Osteocyte (in vitro differentiated cells): ENCODE data around the gene AUP1. TPM values are rescaled to one million over a fixed set of nuclear protein-coding genes. Genes with fewer than 3 reads are reported as not detected.
"Not testable (repeated sequence)": the region's sequence is repeated elsewhere in the genome, so short reads cannot be mapped to it uniquely, and the experiment has no call there.

ENCODE experiments used
- DNase-seq: peaks from one replicate; pipeline ENCODE4 v3.0.0; 2021; ENCODE audit warnings: mixed read lengths; ENCODE audit not compliant: unreplicated experiment; ENCODE audit errors: extremely low spot score
- H3K27ac Mint-ChIP-seq: one replicate; pipeline ENCODE4 v1.8.0; 2021; ENCODE audit warnings: mild to moderate bottlenecking, mixed read lengths; ENCODE audit not compliant: unreplicated experiment
- H3K27me3 Mint-ChIP-seq: one replicate; pipeline ENCODE4 v1.8.0; 2021; ENCODE audit warnings: mixed read lengths; ENCODE audit not compliant: unreplicated experiment
- H3K36me3 Mint-ChIP-seq: one replicate; pipeline ENCODE4 v1.8.0; 2021; ENCODE audit warnings: mixed read lengths; ENCODE audit not compliant: unreplicated experiment
- H3K4me1 Mint-ChIP-seq: one replicate; pipeline ENCODE4 v1.8.0; 2021; ENCODE audit warnings: mixed read lengths; ENCODE audit not compliant: unreplicated experiment
- H3K4me3 Mint-ChIP-seq: one replicate; pipeline ENCODE4 v1.8.0; 2021; ENCODE audit warnings: mild to moderate bottlenecking, moderate library complexity, mixed read lengths; ENCODE audit not compliant: unreplicated experiment
- H3K9me3 Mint-ChIP-seq: one replicate; pipeline ENCODE4 v1.8.0; 2021; ENCODE audit warnings: mixed read lengths; ENCODE audit not compliant: unreplicated experiment
- total RNA-seq: library from RNA; stranded (reverse); gene quantifications from 2 replicates; pipeline ENCODE4 v1.2.1, GENCODE V29; 2021
- TF ChIP-seq, protein P1 (sequence below): fragments of 200-600 bp; sonication (generic); IDR thresholded peaks from 2 replicates; pipeline ENCODE4 v1.5.0; 2021; ENCODE audit warnings: antibody characterized with exemption, mild to moderate bottlenecking, moderate library complexity

The AUP1 gene
- total RNA-seq, 1 donor from 2014 or later = 96.3 TPM

DNA sequence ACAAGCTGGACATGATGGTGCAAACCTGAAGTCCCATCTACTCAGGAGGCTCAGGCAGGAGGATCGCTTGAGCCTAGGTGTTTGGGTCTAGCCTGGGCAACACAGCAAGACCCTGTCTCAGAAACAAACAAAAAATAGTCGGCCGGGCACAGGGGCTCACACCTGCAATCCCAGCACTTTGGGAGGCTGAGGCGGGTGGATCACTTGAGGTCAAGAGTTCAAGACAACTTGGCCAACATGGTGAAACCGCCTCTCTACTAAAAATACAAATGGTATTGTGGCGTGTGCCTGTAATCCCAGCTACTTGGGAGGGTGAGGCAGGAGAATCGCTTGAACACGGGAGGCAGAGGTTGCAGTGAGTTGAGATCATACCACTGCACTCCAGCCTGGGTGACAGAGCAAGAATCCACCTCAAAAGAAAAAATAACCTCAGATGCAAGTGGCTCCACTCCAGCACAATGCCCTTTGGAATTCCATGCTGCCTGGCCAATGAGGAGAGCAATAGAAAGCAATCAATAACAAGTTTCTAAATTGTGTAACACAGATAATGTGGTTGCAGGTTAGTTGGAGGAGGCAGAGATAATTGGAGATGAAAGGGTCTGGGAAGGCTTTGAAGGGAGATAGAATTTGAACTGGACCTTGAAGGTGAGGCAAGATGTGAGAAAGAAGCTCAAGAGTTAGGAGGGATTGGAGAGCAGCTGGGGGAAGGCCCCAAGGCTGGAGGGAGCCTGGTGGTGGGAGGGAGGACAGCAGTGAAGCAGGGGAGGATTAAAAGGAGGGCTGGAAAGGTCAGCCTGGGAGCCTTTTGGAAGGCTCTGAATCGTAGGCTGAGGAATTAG is 40.6 kb downstream of the AUP1 start:
- Mint-ChIP-seq H3K9me3 (no peaks in the 10 kb centered on the region), H3K36me3 (peaks cover 33% of the 10 kb centered on the region), H3K4me3 (no peak overlapping the region), H3K4me1 (peaks cover 4% of the 10 kb centered on the region), H3K27ac (no peak overlapping the region), H3K27me3 (no peaks in the 10 kb centered on the region)
- TF ChIP-seq, protein P1, sequence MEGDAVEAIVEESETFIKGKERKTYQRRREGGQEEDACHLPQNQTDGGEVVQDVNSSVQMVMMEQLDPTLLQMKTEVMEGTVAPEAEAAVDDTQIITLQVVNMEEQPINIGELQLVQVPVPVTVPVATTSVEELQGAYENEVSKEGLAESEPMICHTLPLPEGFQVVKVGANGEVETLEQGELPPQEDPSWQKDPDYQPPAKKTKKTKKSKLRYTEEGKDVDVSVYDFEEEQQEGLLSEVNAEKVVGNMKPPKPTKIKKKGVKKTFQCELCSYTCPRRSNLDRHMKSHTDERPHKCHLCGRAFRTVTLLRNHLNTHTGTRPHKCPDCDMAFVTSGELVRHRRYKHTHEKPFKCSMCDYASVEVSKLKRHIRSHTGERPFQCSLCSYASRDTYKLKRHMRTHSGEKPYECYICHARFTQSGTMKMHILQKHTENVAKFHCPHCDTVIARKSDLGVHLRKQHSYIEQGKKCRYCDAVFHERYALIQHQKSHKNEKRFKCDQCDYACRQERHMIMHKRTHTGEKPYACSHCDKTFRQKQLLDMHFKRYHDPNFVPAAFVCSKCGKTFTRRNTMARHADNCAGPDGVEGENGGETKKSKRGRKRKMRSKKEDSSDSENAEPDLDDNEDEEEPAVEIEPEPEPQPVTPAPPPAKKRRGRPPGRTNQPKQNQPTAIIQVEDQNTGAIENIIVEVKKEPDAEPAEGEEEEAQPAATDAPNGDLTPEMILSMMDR = no peak
- DNase-seq = no peak

DNA sequence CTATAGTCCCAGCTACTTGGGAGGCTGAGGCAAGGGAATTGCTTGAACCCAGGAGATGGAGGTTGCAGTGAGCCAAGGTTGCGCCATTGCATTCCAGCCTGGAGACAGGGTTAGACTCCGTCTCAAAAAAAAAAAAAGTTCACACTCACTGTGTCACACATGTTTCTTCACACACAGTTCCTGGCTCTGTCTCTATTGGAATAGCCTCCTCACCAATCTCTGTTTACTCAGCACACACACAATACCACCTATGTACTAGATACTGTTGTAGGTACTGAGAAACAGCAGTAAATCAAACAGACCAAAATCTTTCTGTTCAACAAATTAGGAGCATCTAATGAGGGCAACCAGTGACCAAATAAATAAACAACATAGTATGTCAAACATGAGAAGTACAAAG is 43.4 kb downstream of the AUP1 start:
- no peak overlapping the region for H3K27ac Mint-ChIP-seq
- TF ChIP-seq, protein P1 = no peak
- H3K36me3 Mint-ChIP-seq = peaks cover 14% of the 10 kb centered on the region
- H3K4me3 Mint-ChIP-seq = no peak overlapping the region
- no peaks in the 10 kb centered on the region for H3K27me3 Mint-ChIP-seq
- peaks cover 17% of the 10 kb centered on the region for H3K4me1 Mint-ChIP-seq
- H3K9me3 Mint-ChIP-seq = no peaks in the 10 kb centered on the region
- DNase-seq = no peak

DNA sequence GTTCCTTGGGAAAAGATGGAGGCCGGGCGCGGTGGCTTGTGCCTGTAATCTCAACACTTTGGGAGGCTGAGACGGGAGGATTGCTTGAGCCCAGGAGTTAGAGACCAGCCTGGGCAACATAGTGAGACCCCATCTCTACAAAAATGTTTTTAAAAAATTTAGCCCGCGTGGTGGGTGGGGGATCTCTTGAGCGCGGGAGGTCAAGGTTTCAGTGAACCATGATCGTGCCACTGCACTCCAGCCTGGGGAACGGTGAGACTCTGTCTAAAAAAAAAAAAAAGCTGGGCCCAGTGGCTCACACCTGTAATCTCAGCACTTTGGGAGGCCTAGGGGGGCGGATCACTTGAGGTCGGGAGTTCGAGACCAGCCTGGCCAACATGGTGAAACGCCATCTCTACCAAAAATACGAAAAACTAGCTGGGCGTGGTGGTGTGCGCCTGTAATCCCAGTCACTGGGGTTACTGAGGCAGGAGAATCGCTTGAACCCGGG is 45.8 kb downstream of the AUP1 start:
- H3K4me3 Mint-ChIP-seq = peak overlapping the region; percentile 99

DNA sequence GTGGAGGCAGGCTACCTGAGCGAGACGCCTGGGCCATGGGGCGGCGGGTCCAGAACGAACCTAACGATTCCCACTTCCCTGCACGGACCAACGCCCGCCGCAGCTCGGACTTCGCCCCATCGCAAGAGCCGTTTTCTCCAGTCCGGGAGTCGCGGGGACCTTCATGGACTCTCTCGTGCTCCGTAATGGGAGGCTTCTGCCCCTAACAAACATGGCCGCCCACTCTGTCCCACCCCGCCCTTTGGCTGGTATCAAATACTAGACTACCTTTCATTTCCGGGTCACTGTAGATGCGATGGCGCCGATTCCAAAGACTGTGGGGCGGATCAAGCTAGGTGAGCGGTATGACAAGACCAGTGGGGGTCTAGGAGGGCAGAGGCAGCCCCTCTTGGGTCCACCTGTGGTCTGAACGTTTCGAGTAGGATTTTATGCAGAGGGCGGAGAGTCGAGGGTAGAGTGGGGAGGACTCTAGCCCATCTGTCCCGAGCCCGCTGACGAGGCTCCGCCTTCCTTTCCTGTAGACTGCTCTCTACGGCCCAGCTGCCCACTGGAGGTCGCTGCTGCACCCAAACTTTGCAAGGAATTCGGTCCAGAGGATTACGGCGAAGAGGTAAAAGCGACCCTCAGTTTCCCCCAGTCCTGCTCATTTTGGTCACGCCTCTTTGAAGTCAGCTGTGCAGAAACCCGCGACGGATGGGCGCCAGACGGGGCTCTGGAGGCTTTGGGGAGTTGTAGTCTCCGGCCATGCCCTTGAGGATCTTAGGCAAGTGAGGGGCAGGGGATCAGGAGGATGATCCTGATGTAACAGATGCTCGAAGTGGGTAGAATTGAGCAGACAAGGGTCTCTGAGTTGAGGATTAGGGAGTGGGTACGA is 46.5 kb downstream of the AUP1 start, which contains the start of the genes CCDC142 and TTC31:
Gene CCDC142, minus strand, starts transcription at position 198 of the 874 bp plus-strand sequence. Its CDS starts 161 bp downstream, at position 37.
Gene TTC31, plus strand, starts transcription at position 281 of the 874 bp plus-strand sequence. Its CDS starts 15 bp downstream, at position 296.
- DNase-seq = peak; percentile 96
- H3K9me3 Mint-ChIP-seq = no peaks in the 10 kb centered on the region
- peak within 1 kb of the TSS; percentile 99 for H3K4me3 Mint-ChIP-seq
- H3K27ac Mint-ChIP-seq = peak within 1 kb of the TSS; percentile 99
- no peaks in the 10 kb centered on the region for H3K27me3 Mint-ChIP-seq
- H3K4me1 Mint-ChIP-seq = peaks cover 30% of the 10 kb centered on the region
- H3K36me3 Mint-ChIP-seq = peaks cover 16% of the 10 kb centered on the region
- TF ChIP-seq, protein P1 = peak; percentile 97

More for the DNA sequence above, 45.8 kb downstream of the AUP1 start:
- not testable (repeated sequence) for H3K27me3 Mint-ChIP-seq, H3K9me3 Mint-ChIP-seq, DNase-seq
- H3K27ac Mint-ChIP-seq = peak overlapping the region; percentile 99
- peaks cover 30% of the 10 kb centered on the region for H3K4me1 Mint-ChIP-seq
- H3K36me3 Mint-ChIP-seq = peaks cover 16% of the 10 kb centered on the region

DNA sequence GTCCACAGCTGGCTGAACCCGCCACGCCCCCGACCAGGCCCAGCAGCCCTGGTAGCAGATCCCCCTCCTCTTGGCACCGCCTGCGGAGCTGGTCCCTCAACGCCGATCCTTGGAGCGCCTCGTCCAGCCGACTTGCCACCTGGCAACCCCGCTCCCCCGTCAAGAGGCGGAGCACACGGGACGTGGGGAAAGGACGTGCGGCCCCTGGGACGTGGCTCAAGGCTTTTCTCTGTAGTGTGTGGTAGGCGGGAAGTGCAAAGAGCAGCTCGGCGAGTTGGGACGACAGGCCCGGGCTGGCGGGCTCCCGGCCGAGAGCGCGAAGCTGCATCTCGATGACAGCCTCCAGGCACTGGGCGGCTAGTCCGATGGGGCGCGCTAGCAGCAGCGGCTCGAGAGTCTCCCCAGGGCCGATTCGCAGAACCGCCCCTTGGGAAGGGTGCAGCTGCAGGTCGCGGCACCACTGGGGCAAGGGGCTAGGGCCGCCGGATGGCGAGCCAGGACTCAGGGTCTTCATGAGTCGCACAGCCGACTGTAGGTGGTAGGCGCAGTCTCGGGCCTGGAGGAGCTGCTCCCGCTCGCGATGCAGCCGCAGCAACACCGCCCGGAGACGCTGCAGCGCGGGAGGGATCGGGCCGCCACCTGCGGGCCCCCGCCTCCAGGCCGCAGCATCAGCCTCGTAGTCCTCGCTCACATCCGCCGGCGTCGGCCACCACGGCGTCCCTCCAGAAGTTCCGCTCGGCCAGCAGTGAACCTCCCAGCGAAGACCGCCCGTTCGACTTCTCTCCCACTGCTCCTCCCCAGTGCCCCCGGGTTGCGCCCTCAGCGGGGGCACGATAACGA is 47.3 kb downstream of the AUP1 start:
- DNase-seq = no peak
- H3K27me3 Mint-ChIP-seq = no peaks in the 10 kb centered on the region
- H3K36me3 Mint-ChIP-seq = peaks cover 16% of the 10 kb centered on the region

More for the DNA sequence above, 47.3 kb downstream of the AUP1 start:
- TF ChIP-seq, protein P1 = no peak
- Mint-ChIP-seq H3K4me3 (peak overlapping the region; percentile 99), H3K4me1 (peaks cover 30% of the 10 kb centered on the region), H3K9me3 (no peaks in the 10 kb centered on the region), H3K27ac (peak overlapping the region; percentile 99)
